SK-N-MC (cell line): ENCODE results near the gene FSTL4.

Experiments
- DNase-seq: peaks from one replicate; pipeline ENCODE4 v3.0.0-alpha.2; 2011; ENCODE audit warnings: low read depth, low spot score
- H3K27ac ChIP-seq: fragments of 200-600 bp; sonication (generic); 2 replicates; pipeline ENCODE4 v1.5.1; 2016; ENCODE audit warnings: mixed run types
- H3K36me3 ChIP-seq: fragments of 200-600 bp; sonication (generic); 2 replicates; pipeline ENCODE4 v1.6.1; 2017; ENCODE audit warnings: antibody characterized with exemption, low read length, mixed read lengths; ENCODE audit not compliant: insufficient read depth
- H3K4me3 ChIP-seq: fragments of 200-600 bp; sonication (generic); 2 replicates; pipeline ENCODE4 v1.5.1; 2016
- H3K9ac ChIP-seq: fragments of 200-600 bp; sonication (generic); 2 replicates; pipeline ENCODE4 v1.8.0; 2017; ENCODE audit warnings: mixed run types, mixed read lengths; ENCODE audit not compliant: insufficient read length
- H3K9me3 ChIP-seq: fragments of 200-600 bp; sonication (generic); 2 replicates; pipeline ENCODE4 v1.6.1; 2017; ENCODE audit warnings: low read depth, mild to moderate bottlenecking, antibody characterized with exemption, low read length, moderate library complexity, mixed read lengths
- EZH2 ChIP-seq: fragments of 200-600 bp; sonication (generic); IDR thresholded peaks from one replicate; pipeline ENCODE4 v1.6.1; 2017; ENCODE audit warnings: antibody characterized with exemption
- FOXP2 ChIP-seq: optimal IDR thresholded peaks from 2 replicates; pipeline ENCODE3; 2011; ENCODE audit warnings: mild to moderate bottlenecking, moderate library complexity; ENCODE audit not compliant: insufficient read depth; ENCODE audit errors: extremely low read length, control extremely low read depth
- POLR2AphosphoS5 ChIP-seq: IDR thresholded peaks from 2 replicates; pipeline ENCODE4 v1.6.1; 2012; ENCODE audit warnings: mild to moderate bottlenecking, low read depth, low read length, borderline replicate concordance

FSTL4 gene

GRCh38 chr5:133273661-133274596 lies 338.4 kb downstream of the FSTL4 start:
- Histone ChIP-seq H3K36me3 (no peaks in the 10 kb centered on the region), H3K4me3 (no peak overlapping the region), H3K9me3 (no peaks in the 10 kb centered on the region), H3K9ac (no peak overlapping the region), H3K27ac (no peak overlapping the region)
- no peak for DNase-seq
- TF ChIP-seq POLR2AphosphoS5 (no peak), FOXP2 (no peak), EZH2 (no peak)

DNA sequence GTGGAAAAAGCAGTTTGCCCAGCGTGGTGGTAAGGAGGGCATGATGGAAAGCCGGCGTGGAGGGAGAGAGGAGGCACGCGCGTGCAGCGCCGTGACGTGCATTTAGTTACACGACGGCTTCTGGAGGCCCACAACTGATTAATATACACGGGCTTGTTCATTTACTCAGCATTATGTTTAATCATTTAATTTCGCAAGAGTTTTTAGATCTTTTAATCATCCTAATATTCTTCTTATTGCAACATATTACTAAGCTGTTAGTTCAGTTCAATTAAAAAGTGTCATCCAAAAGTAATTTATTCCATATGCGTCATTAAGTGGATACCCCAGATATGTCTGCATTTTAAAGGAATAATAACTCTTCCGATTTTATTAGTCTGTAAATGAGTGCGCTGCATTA lies 340.0 kb downstream of the FSTL4 start:
- Histone ChIP-seq H3K27ac (no peak overlapping the region), H3K9me3 (no peaks in the 10 kb centered on the region), H3K9ac (no peak overlapping the region), H3K4me3 (no peak overlapping the region), H3K36me3 (no peaks in the 10 kb centered on the region)
- no peak for TF ChIP-seq EZH2
- no peak for DNase-seq

GRCh38 chr5:133271606-133272005 lies 340.7 kb downstream of the FSTL4 start:
- no peak for TF ChIP-seq FOXP2
- no peak for TF ChIP-seq EZH2
- no peak for TF ChIP-seq POLR2AphosphoS5
- DNase-seq = no peak
- H3K9me3 ChIP-seq = no peaks in the 10 kb centered on the region
- H3K27ac ChIP-seq = no peak overlapping the region
- H3K36me3 ChIP-seq = no peaks in the 10 kb centered on the region
- no peak overlapping the region for H3K4me3 ChIP-seq
- H3K9ac ChIP-seq = no peak overlapping the region

DNA sequence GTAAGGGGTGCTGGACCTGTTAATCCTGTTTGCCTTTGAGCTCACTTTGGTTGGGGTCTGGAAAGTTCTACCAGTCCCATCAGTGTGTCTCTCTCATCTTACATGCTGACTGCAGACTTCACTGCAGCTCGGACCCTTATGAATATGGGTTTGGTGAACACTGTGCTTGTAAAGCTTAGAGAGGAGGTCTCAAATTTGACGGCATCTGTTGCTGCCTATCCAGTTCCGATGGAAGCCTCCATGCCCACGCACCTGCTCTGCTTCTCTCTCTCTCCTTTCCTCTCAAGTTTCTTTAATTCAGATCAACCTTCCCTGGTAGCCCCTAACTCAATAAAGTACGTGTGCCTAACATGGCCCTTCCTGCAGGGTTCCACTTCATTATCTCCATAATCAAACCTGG lies 342.6 kb downstream of the FSTL4 start:
- no peak for DNase-seq
- Histone ChIP-seq H3K4me3 (no peak overlapping the region), H3K9ac (no peak overlapping the region), H3K9me3 (no peaks in the 10 kb centered on the region), H3K27ac (no peak overlapping the region), H3K36me3 (no peaks in the 10 kb centered on the region)
- TF ChIP-seq EZH2 = no peak
- TF ChIP-seq FOXP2 = no peak
- no peak for TF ChIP-seq POLR2AphosphoS5

GRCh38 chr5:133267601-133268000 lies 344.7 kb downstream of the FSTL4 start:
- H3K9ac ChIP-seq = no peak overlapping the region
- H3K9me3 ChIP-seq = no peaks in the 10 kb centered on the region
- no peaks in the 10 kb centered on the region for H3K36me3 ChIP-seq
- no peak for TF ChIP-seq POLR2AphosphoS5
- no peak for TF ChIP-seq EZH2
- no peak for TF ChIP-seq FOXP2
- no peak overlapping the region for H3K27ac ChIP-seq
- DNase-seq = no peak
- H3K4me3 ChIP-seq = no peak overlapping the region

DNA sequence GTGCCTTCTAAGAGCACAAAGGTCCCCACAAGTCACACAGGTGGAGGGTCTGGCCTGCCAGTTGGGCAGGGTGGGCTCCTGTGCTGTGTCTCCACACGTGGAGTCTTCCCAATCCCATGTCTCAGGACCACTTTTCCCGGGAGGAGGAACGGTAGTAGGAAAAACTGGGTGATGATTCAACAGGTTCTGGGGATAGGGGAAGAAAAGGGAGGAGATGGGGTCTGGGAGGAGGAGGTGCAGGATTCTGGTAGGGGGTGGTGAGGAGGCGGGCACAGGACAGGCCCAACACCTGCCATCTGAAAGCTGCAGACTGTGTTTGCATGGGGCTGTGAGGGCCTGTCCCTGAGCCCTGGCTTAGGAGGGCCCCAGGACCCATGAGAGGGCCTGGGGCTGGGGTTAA lies 345.4 kb downstream of the FSTL4 start:
- Histone ChIP-seq H3K36me3 (no peaks in the 10 kb centered on the region), H3K27ac (no peak overlapping the region), H3K9ac (no peak overlapping the region), H3K9me3 (no peaks in the 10 kb centered on the region), H3K4me3 (no peak overlapping the region)
- no peak for DNase-seq
- no peak for TF ChIP-seq EZH2
- no peak for TF ChIP-seq POLR2AphosphoS5
- TF ChIP-seq FOXP2 = no peak

DNA sequence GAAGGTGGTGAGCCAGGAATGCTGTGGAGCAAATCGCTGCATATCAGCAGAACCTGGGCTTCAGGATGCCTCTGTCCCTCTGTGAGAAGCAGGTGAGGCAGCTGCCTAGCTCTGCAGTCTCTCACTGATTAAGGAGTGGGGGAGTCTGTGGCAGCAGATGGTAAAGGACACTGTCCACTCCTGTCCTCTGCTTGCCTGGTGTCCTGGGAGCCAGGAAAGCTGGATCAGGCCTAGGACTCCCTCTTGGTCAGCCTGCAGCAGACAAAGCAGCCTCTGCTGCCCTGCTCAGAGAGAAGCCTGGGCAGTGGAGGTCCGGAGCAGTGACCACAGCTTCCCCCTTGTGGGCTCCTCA lies 345.8 kb downstream of the FSTL4 start:
- no peak overlapping the region for H3K27ac ChIP-seq
- H3K36me3 ChIP-seq = no peaks in the 10 kb centered on the region
- TF ChIP-seq POLR2AphosphoS5 = no peak
- TF ChIP-seq EZH2 = no peak
- no peak for TF ChIP-seq FOXP2
- no peak for DNase-seq
- H3K9ac ChIP-seq = no peak overlapping the region
- H3K4me3 ChIP-seq = no peak overlapping the region
- H3K9me3 ChIP-seq = no peaks in the 10 kb centered on the region

- no peak overlapping the region for H3K4me3 ChIP-seq
- TF ChIP-seq FOXP2 (no peak), EZH2 (no peak), POLR2AphosphoS5 (no peak)
- DNase-seq = no peak
- H3K9ac ChIP-seq = no peak overlapping the region
- no peaks in the 10 kb centered on the region for H3K36me3 ChIP-seq
- no peak overlapping the region for H3K27ac ChIP-seq
- no peaks in the 10 kb centered on the region for H3K9me3 ChIP-seq
These were observed 346.4 kb downstream of the FSTL4 start for GRCh38 chr5:133265720-133266526.

DNA sequence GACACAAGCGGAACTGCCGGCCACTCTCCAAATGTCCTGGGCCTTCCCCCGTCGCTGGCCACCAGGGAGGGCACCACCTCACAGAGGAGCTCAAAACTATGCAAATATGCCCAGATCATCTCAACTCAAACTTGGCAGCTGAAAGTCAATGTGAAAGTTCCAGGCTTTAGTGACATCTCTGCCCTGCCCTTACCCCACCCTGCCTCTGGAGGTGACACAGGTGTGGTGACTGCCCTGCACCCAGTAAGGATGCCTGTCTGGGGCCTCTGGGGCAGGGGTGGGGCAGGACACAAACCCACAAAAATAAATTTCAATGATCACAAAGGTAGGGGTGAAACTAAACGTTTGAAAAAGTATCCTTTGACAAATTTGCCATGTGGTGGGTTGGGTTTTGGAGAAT lies 347.1 kb downstream of the FSTL4 start:
- no peak for DNase-seq
- no peak overlapping the region for H3K4me3 ChIP-seq
- H3K9ac ChIP-seq = no peak overlapping the region
- TF ChIP-seq POLR2AphosphoS5 = no peak
- TF ChIP-seq FOXP2 = no peak
- no peak for TF ChIP-seq EZH2
- no peaks in the 10 kb centered on the region for H3K36me3 ChIP-seq
- no peaks in the 10 kb centered on the region for H3K9me3 ChIP-seq
- no peak overlapping the region for H3K27ac ChIP-seq
